Panc1 (cell line): ENCODE results near the gene STRN3.

Experiments
- CTCF ChIP-seq: fragments of 450-650 bp; IDR thresholded peaks from 2 replicates; pipeline ENCODE4 v1.5.1; 2017; ENCODE audit warnings: mild to moderate bottlenecking
- SIN3A ChIP-seq: IDR thresholded peaks from 2 replicates; pipeline ENCODE4 v1.6.1; 2012; ENCODE audit warnings: low read depth, mild to moderate bottlenecking, low read length, moderate library complexity, borderline replicate concordance; ENCODE audit not compliant: insufficient read depth
- TCF7L2 ChIP-seq: IDR thresholded peaks from 2 replicates; pipeline ENCODE4 v1.6.1; 2011; ENCODE audit warnings: mild to moderate bottlenecking, low read depth, low read length, inconsistent platforms

GRCh38 chr14:31051023-31051422 is 24.8 kb upstream of the STRN3 start:
- TF ChIP-seq CTCF, result no peak
- no peak for TF ChIP-seq TCF7L2
- TF ChIP-seq SIN3A, result no peak
